Calu3 (cell line): Measurements from ENCODE around the gene SERTM1. TPM values are rescaled to one million over a fixed set of nuclear protein-coding genes. Genes with fewer than 3 reads are reported as not detected.

Source experiments
- Bru-seq: library from RNA; stranded (reverse); fragments of 400-500 nt; gene quantifications from one replicate; lab custom pipeline; 2021; lab: Mats Ljungman, UMichigan
- BruChase-seq, 2 experiments: library from RNA; stranded (reverse); fragments of 400-500 nt; gene quantifications; one replicate each; lab custom pipeline; 2021; lab: Mats Ljungman, UMichigan
- BruUV-seq: library from RNA; stranded (reverse); fragments of 400-500 nt; replicated peaks from 2 replicates; lab custom pipeline; 2021; lab: Mats Ljungman, UMichigan
- CTCF ChIA-PET: fragments of 300-600 bp; sonication (Branson Sonifier 250); formaldehyde crosslinking; loops from one replicate; lab custom pipeline; 2022; ENCODE audit warnings: antibody characterized with exemption; lab: Charles Lee
- DNase-seq: peaks from one replicate; pipeline ENCODE4 v3.0.0; 2022
- H3K27ac Mint-ChIP-seq: one replicate; pipeline ENCODE4 v1.8.0; 2022; ENCODE audit warnings: mixed read lengths; ENCODE audit not compliant: unreplicated experiment
- H3K27me3 Mint-ChIP-seq: one replicate; pipeline ENCODE4 v1.8.0; 2022; ENCODE audit warnings: mixed read lengths; ENCODE audit not compliant: unreplicated experiment
- H3K36me3 Mint-ChIP-seq: one replicate; pipeline ENCODE4 v1.8.0; 2022; ENCODE audit warnings: mild to moderate bottlenecking, moderate library complexity, mixed read lengths; ENCODE audit not compliant: insufficient read depth, unreplicated experiment
- H3K4me1 Mint-ChIP-seq: one replicate; pipeline ENCODE4 v1.8.0; 2022; ENCODE audit warnings: mild to moderate bottlenecking, low read depth, mixed read lengths; ENCODE audit not compliant: unreplicated experiment
- H3K4me3 Mint-ChIP-seq: one replicate; pipeline ENCODE4 v1.8.0; 2022; ENCODE audit warnings: mild to moderate bottlenecking, low read depth, moderate library complexity, mixed read lengths; ENCODE audit not compliant: unreplicated experiment
- H3K9me3 Mint-ChIP-seq: one replicate; pipeline ENCODE4 v1.8.0; 2022; ENCODE audit warnings: low read depth, mixed read lengths; ENCODE audit not compliant: unreplicated experiment
- CTCF ChIP-seq: fragments of 200-600 bp; IDR thresholded peaks from one replicate; pipeline ENCODE4 v1.8.0; 2022; ENCODE audit warnings: antibody characterized with exemption; ENCODE audit not compliant: unreplicated experiment
- intact Hi-C: fragments of 100-400 bp; cut with micrococcal nuclease; formaldehyde crosslinking; loops from one replicate; pipeline ENCODE4 v1.10.0; 2022; ENCODE audit not compliant: unreplicated experiment
- long read RNA-seq: library from polyadenylated mRNA; stranded (forward); transcript quantifications from one replicate; pipeline ENCODE4 v2.0.0, GENCODE V29; 2022
- total RNA-seq: library from RNA; stranded (reverse); gene quantifications from 2 replicates; pipeline ENCODE4 v1.2.3, GENCODE V29; 2022

SERTM1 gene
- total RNA-seq: not detected in 2 replicates
- Bru-seq, nascent RNA: not detected
- BruChase-seq, experiment 1, labeled RNA remaining after a 6-hour chase: not detected
- not detected for BruChase-seq, experiment 2, labeled RNA remaining after a 2-hour chase
- long read RNA-seq: 0 reads

DNA sequence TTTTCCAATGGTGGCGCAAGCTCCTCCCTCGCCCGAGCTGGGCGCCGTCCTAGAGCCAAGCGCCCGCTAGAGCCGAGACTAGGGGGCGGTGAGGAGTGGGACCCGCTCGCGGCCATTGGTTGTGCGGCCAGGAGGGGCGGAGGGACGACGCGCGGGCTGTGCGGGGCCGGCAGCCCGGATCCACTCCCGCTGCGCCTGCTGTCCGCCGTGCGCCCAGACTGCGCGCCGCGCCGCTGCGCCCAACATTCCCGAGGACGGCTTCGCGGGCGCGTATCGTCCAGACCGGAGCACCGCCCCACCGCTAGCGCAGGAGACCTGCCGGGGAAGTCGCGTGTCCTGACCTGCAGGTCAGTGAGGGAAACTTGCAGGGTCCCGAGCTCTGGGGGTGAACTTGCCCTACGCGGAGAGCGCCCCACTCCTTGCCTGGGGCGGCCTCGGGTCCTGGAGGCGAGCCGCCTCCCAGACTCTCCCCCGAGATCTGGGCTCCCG, at the start of gene SERTM1:
TSS of gene SERTM1 (plus strand) at position 183 of the 489 bp plus-strand sequence. CDS start 21,059 bp downstream, outside the sequence.
- CTCF ChIA-PET: no interaction called here
- intact Hi-C loops: no loop called here
- peaks cover 4% of the 10 kb centered on the region for H3K9me3 Mint-ChIP-seq
- BruUV-seq: no TSS peak
- H3K27me3 Mint-ChIP-seq: peaks cover 41% of the 10 kb centered on the region
- H3K4me1 Mint-ChIP-seq: no peaks in the 10 kb centered on the region
- DNase-seq: no peak
- H3K27ac Mint-ChIP-seq: no peak within 1 kb of the TSS
- TF ChIP-seq CTCF: no peak
- no peaks in the 10 kb centered on the region for H3K36me3 Mint-ChIP-seq
- H3K4me3 Mint-ChIP-seq: no peak within 1 kb of the TSS

DNA sequence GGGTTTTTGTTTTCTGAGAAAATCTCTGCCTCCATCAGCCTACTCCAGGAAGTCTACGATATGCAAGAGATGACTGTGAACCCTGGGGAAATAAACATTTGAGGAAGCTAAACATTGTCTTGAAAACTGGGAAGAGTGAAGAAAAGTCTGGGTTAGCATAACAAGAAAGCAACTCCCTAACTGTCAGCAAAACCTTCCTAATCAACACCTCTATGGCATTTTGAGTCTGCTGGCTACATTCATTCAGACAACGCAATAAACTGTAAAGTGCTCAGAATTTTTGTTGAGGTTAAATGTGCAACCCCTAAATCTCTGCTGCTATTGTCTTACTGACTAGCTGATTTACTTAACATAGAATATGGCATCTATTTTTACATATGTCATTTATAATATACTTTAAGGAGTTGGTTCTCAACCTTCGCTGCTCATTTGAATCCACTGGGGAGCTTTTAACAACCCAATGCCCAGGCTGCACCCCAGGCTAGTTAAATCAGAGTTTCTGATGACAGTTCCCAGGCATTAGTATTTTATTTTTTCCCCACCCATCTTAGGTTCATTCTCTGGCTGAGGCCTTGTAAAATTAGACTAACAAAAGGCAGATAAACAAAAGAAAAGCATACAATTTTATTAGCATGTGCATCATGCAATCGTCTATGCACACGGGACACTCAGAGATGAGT, 45.3 kb upstream of the SERTM1 start:
- Mint-ChIP-seq H3K4me3 (no peak overlapping the region), H3K9me3 (no peaks in the 10 kb centered on the region), H3K27ac (no peak overlapping the region), H3K36me3 (no peaks in the 10 kb centered on the region), H3K4me1 (no peaks in the 10 kb centered on the region), H3K27me3 (peaks cover 12% of the 10 kb centered on the region)
- no TSS peak for BruUV-seq
- CTCF ChIA-PET: no interaction called here
- no peak for TF ChIP-seq CTCF
- DNase-seq: no peak
- intact Hi-C loops: no loop called here

DNA sequence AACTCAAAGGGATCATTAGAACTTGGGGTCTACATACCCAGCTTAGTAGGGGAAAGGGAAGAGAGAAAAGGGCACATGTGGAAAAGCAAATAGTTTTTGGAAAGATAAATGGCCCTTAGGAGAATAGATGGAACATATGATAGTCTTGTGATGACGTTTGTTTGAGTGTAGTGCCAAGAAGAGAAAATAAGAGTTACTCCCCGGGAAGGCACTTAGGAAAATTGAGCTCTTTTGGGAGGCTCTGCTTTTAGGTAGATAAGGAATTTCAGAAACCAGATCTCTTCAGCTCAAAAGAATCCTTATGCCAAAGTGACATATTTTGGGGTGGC, 44.8 kb upstream of the SERTM1 start:
- no peaks in the 10 kb centered on the region for H3K36me3 Mint-ChIP-seq
- DNase-seq: no peak
- no peaks in the 10 kb centered on the region for H3K4me1 Mint-ChIP-seq
- intact Hi-C loops: no loop called here
- H3K27ac Mint-ChIP-seq: no peak overlapping the region
- H3K27me3 Mint-ChIP-seq: peaks cover 12% of the 10 kb centered on the region
- CTCF ChIA-PET: no interaction called here
- no peak for TF ChIP-seq CTCF
- no peak overlapping the region for H3K4me3 Mint-ChIP-seq
- BruUV-seq: no TSS peak
- H3K9me3 Mint-ChIP-seq: no peaks in the 10 kb centered on the region

GRCh38 chr13:36630181-36630803, 43.5 kb upstream of the SERTM1 start:
- no TSS peak for BruUV-seq
- no peaks in the 10 kb centered on the region for H3K36me3 Mint-ChIP-seq
- no peaks in the 10 kb centered on the region for H3K4me1 Mint-ChIP-seq
- peaks cover 12% of the 10 kb centered on the region for H3K27me3 Mint-ChIP-seq
- intact Hi-C loops: no loop called here
- H3K27ac Mint-ChIP-seq: no peak overlapping the region
- DNase-seq: no peak
- CTCF ChIA-PET: no interaction called here
- no peak overlapping the region for H3K4me3 Mint-ChIP-seq
- no peak for TF ChIP-seq CTCF
- H3K9me3 Mint-ChIP-seq: no peaks in the 10 kb centered on the region
